HCT116 (cell line): Measurements from ENCODE around the gene MCM8. TPM values are rescaled to one million over a fixed set of nuclear protein-coding genes. Genes with fewer than 3 reads are reported as not detected.

Experiments used
- ATAC-seq: fragments of 200-7000 bp; cut with Tn5 transposase; 2 replicates; pipeline ENCODE4 v1.9.1; 2020; ENCODE audit warnings: mild to moderate bottlenecking, moderate library complexity
- BruUV-seq: library from RNA; stranded (reverse); fragments of 400-500 nt; replicated peaks from 2 replicates; lab custom pipeline; 2021; lab: Mats Ljungman, UMichigan
- CTCF ChIA-PET: fragments of 300-600 bp; sonication (Branson Sonifier 250); formaldehyde crosslinking; loops from one replicate; lab custom pipeline; 2021; ENCODE audit warnings: antibody characterized with exemption; lab: Charles Lee
- POLR2A ChIA-PET: fragments of 300-600, 350-600 bp; sonication (Branson Sonifier 250); formaldehyde crosslinking; loops from one replicate; lab custom pipeline; 2021; ENCODE audit warnings: antibody characterized with exemption; lab: Charles Lee
- RAD21 ChIA-PET, 2 experiments: fragments of 300-600 bp; sonication (Branson Sonifier 250); formaldehyde crosslinking; loops; one replicate each; lab custom pipeline; 2023; ENCODE audit warnings: low total read pairs in 2 of 2; ENCODE audit not compliant: uncharacterized antibody in 2 of 2, unreplicated experiment in 2 of 2, low non-redundant PET in 1 of 2; lab: Charles Lee
- DNase-seq: peaks from one replicate; pipeline ENCODE4 v3.0.0-alpha.2; 2010; ENCODE audit warnings: low read depth, low spot score
- H2AFZ ChIP-seq: fragments of 200-600 bp; shearing (Covaris generic), sonication (generic); 2 replicates; pipeline ENCODE4 v1.6.1; 2017; ENCODE audit warnings: low read depth, mixed run types, mixed read lengths, antibody characterized with exemption, low read length; ENCODE audit not compliant: poor library complexity, severe bottlenecking
- H3K27ac ChIP-seq: 2 replicates; pipeline ENCODE4 v1.5.1; 2012; ENCODE audit warnings: low read depth, low read length
- H3K27me3 ChIP-seq: fragments of 200-600 bp; sonication (generic); 2 replicates; pipeline ENCODE4 v1.6.1; 2016; ENCODE audit warnings: mixed run types, low read length, mixed read lengths; ENCODE audit not compliant: insufficient read depth
- H3K36me3 ChIP-seq, 2 experiments: fragments of 200-500 bp in 1 of 2; fragments of 200-600 bp in 1 of 2; sonication (Bioruptor generic) in 1 of 2; sonication (generic) in 1 of 2; 2 replicates each; pipeline versions ENCODE4 v1.5.1 to v1.6.1; 2014 to 2016; ENCODE audit warnings: low read length in 2 of 2, inconsistent platforms in 1 of 2, mixed read lengths in 1 of 2, mixed run types in 1 of 2; ENCODE audit not compliant: insufficient read depth in 2 of 2, control insufficient read depth in 1 of 2
- H3K4me1 ChIP-seq, 2 experiments: fragments of 200-600 bp in 1 of 2; sonication (generic) in 1 of 2; 2 replicates each; pipeline versions ENCODE4 v1.5.1 to v1.6.1; 2012 to 2017; ENCODE audit warnings: low read length in 2 of 2, inconsistent platforms in 1 of 2, mild to moderate bottlenecking in 1 of 2, mixed read lengths in 1 of 2, mixed run types in 1 of 2, moderate library complexity in 1 of 2; ENCODE audit not compliant: insufficient read depth in 2 of 2, control insufficient read depth in 1 of 2
- H3K4me2 ChIP-seq: fragments of 200-600 bp; sonication (generic); 2 replicates; pipeline ENCODE4 v1.6.1; 2017; ENCODE audit warnings: mixed run types, low read length, mixed read lengths
- H3K4me3 ChIP-seq, 2 experiments: fragments of 200-600 bp in 1 of 2; sonication (generic) in 1 of 2; replicated peaks in 1 of 2; 2 replicates each; pipeline ENCODE4 v1.5.1; 2011 to 2016; ENCODE audit warnings: low read length in 2 of 2, control low read depth in 1 of 2, low read depth in 1 of 2, mild to moderate bottlenecking in 1 of 2, mixed read lengths in 1 of 2, mixed run types in 1 of 2
- H3K79me2 ChIP-seq: fragments of 200-600 bp; sonication (generic); 2 replicates; pipeline ENCODE4 v1.6.1; 2017; ENCODE audit warnings: mild to moderate bottlenecking, mixed run types, low read length, moderate library complexity, mixed read lengths; ENCODE audit not compliant: insufficient read depth
- H3K9ac ChIP-seq: fragments of 200-600 bp; sonication (generic); 2 replicates; pipeline ENCODE4 v1.6.1; 2016; ENCODE audit warnings: low read length, mixed read lengths
- H3K9me2 ChIP-seq: fragments of 200-600 bp; sonication (generic), shearing (Covaris generic); 2 replicates; pipeline ENCODE4 v1.6.1; 2017; ENCODE audit warnings: mixed run types, mild to moderate bottlenecking, moderate library complexity; ENCODE audit not compliant: insufficient read depth
- H3K9me3 ChIP-seq, 2 experiments: fragments of 200-500 bp in 1 of 2; fragments of 200-600 bp in 1 of 2; sonication (Bioruptor generic) in 1 of 2; sonication (generic) in 1 of 2; 2 replicates each; pipeline ENCODE4 v1.6.1; 2014 to 2017; ENCODE audit warnings: low read length in 2 of 2, mixed read lengths in 2 of 2, inconsistent platforms in 1 of 2, low read depth in 1 of 2, mild to moderate bottlenecking in 1 of 2, mixed run types in 1 of 2, moderate library complexity in 1 of 2; ENCODE audit not compliant: control insufficient read depth in 1 of 2, insufficient read depth in 1 of 2
- H4K20me1 ChIP-seq: fragments of 200-600 bp; sonication (generic), shearing (Covaris generic); 2 replicates; pipeline ENCODE4 v1.6.1; 2017; ENCODE audit warnings: mixed run types, mild to moderate bottlenecking, moderate library complexity; ENCODE audit not compliant: insufficient read depth
- EGR1 ChIP-seq: IDR thresholded peaks from 2 replicates; pipeline ENCODE4 v1.6.1; 2012; ENCODE audit warnings: low read depth
- ELF1 ChIP-seq: IDR thresholded peaks from 2 replicates; pipeline ENCODE4 v1.6.1; 2012; ENCODE audit warnings: low read depth, borderline replicate concordance
- EZH2phosphoT487 ChIP-seq: fragments of 200-600 bp; IDR thresholded peaks from 2 replicates; pipeline ENCODE4 v1.6.1; 2018; ENCODE audit warnings: antibody characterized with exemption, borderline replicate concordance
- FOSL1 ChIP-seq: IDR thresholded peaks from 2 replicates; pipeline ENCODE4 v1.6.1; 2012; ENCODE audit warnings: low read depth
- POLR2A ChIP-seq: IDR thresholded peaks from 2 replicates; pipeline ENCODE4 v1.7.0; 2011; ENCODE audit warnings: borderline replicate concordance; ENCODE audit not compliant: insufficient read depth, insufficient read length; ENCODE audit errors: extremely low read depth
- RAD21 ChIP-seq: IDR thresholded peaks from 2 replicates; pipeline ENCODE4 v1.6.1; 2012; ENCODE audit warnings: low read depth, mild to moderate bottlenecking
- SP1 ChIP-seq: IDR thresholded peaks from 2 replicates; pipeline ENCODE4 v1.6.1; 2012; ENCODE audit warnings: low read depth
- SRF ChIP-seq: IDR thresholded peaks from 2 replicates; pipeline ENCODE4 v1.6.1; 2012; ENCODE audit warnings: low read depth
- YY1 ChIP-seq: IDR thresholded peaks from 2 replicates; pipeline ENCODE4 v1.6.1; 2011; ENCODE audit warnings: low read length, low read depth, moderate library complexity, mild to moderate bottlenecking; ENCODE audit not compliant: insufficient replicate concordance; ENCODE audit errors: extremely low read depth
- intact Hi-C: fragments of 100-400 bp; cut with micrococcal nuclease; formaldehyde crosslinking; loops from 2 replicates; pipeline ENCODE4 v1.10.0; 2022
- total RNA-seq: library from RNA; stranded (reverse); gene quantifications from one replicate; pipeline ENCODE4 v1.2.1, GENCODE V29; 2021; ENCODE audit not compliant: unreplicated experiment
- TF ChIP-seq, protein P1 (sequence below): IDR thresholded peaks from 2 replicates; pipeline ENCODE4 v1.6.1; 2012
- TF ChIP-seq, protein P2 (sequence below): IDR thresholded peaks from 2 replicates; pipeline ENCODE4 v1.6.1; 2012; ENCODE audit warnings: low read depth
- TF ChIP-seq, protein P3 (sequence below): IDR thresholded peaks from 2 replicates; pipeline ENCODE4 v1.6.1; 2012

MCM8 gene
- total RNA-seq, 1 experiment from 2014 or later, result 21.9 TPM

DNA sequence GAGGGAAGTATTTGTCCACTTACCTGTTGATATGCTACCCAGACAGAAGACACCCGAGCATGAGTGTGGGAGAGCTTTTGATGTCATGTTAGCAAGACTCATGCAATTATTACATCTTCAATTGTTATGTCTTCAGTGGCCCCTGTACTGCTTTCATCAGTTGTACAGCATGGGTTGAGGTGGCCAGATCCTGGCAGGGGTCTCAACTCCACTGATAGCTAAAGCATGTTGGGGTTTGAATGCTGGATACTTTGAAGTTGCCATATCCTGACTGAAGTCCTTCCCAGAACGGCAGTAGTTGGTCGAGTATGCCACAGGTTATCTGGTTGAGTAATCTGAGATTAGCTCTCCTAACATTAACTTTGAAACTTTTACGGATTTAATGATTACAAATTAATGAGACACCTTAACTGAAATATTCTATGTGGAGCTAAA, 56.7 kb downstream of the MCM8 start:
- ChIA-PET CTCF (no interaction called here), POLR2A (no interaction called here), RAD21 (no interaction called here)
- intact Hi-C loops, result no loop called here
- no peaks in the 10 kb centered on the region for H3K9me3 ChIP-seq
- H3K9me2 ChIP-seq, result no peaks in the 10 kb centered on the region
- no peak for DNase-seq
- TF ChIP-seq, protein P1, sequence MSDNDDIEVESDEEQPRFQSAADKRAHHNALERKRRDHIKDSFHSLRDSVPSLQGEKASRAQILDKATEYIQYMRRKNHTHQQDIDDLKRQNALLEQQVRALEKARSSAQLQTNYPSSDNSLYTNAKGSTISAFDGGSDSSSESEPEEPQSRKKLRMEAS, result no peak
- TF ChIP-seq EGR1, result no peak
- no peak overlapping the region for H3K27ac ChIP-seq
- peak overlapping the region; percentile 71 to 73 for H3K4me3 ChIP-seq
- H3K79me2 ChIP-seq, result peaks cover 54% of the 10 kb centered on the region
- no peak overlapping the region for H2AFZ ChIP-seq
- H3K27me3 ChIP-seq, result no peaks in the 10 kb centered on the region
- peak overlapping the region; percentile 88 for H3K9ac ChIP-seq
- peaks cover 21 to 22% of the 10 kb centered on the region in 2 experiments; a peak in 3 of 4 replicates for H3K36me3 ChIP-seq
- TSS peak; percentile 50 for BruUV-seq
- H4K20me1 ChIP-seq, result no peaks in the 10 kb centered on the region; the same call in 1 of the 2 replicates
- H3K4me1 ChIP-seq, result peaks cover 11 to 18% of the 10 kb centered on the region in 2 experiments
- ATAC-seq, result no peak
- H3K4me2 ChIP-seq, result peak overlapping the region; percentile 79

DNA sequence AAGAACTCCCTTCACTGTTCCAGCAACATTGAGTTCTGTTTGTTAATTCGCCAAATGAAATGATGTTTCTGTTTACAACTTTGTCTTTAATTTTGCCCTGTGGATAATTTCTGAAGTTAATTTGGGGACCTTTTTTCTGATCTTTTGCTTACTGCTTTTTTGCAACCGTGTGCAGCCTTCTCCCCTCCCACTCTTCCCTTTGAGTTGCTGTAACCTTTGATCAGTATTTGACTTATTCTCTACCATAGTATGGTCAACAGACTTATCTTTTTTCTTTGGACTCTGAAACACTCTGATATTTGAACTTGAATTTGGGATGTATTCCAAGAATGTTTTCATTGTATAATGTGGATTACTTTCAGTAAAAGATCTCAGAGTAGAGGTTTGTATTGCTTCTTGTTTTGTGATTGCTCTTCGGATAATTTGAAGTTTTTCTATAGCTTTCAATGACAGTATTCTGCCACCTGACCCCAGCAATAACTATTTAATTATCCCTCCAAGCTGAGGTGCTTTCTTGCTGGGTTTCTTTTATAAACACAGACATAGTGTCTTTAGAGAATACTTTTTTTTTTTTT, 57.2 kb downstream of the MCM8 start:
- H3K27me3 ChIP-seq, result no peaks in the 10 kb centered on the region
- H3K36me3 ChIP-seq, result peaks cover 23 to 27% of the 10 kb centered on the region in 2 experiments; a peak in 3 of 4 replicates
- DNase-seq, result no peak
- no peaks in the 10 kb centered on the region for H3K9me3 ChIP-seq
- H3K9ac ChIP-seq, result peak overlapping the region; percentile 88
- no TSS peak for BruUV-seq
- CTCF ChIA-PET, result no interaction called here
- POLR2A ChIA-PET, result no interaction called here
- peak overlapping the region; percentile 71 to 73 for H3K4me3 ChIP-seq
- no peak overlapping the region for H3K27ac ChIP-seq
- peak overlapping the region; percentile 79 for H3K4me2 ChIP-seq
- ATAC-seq, result no peak
- RAD21 ChIA-PET, result no interaction called here
- intact Hi-C loops, result no loop called here
- H3K9me2 ChIP-seq, result no peaks in the 10 kb centered on the region
- H2AFZ ChIP-seq, result no peak overlapping the region
- H3K4me1 ChIP-seq, result peaks cover 11 to 18% of the 10 kb centered on the region in 2 experiments
- H4K20me1 ChIP-seq, result no peaks in the 10 kb centered on the region; the same call in 1 of the 2 replicates
- TF ChIP-seq RAD21 (no peak), SRF (no peak), POLR2A (no peak), SP1 (no peak), ELF1 (no peak), YY1 (no peak), FOSL1 (no peak), EZH2phosphoT487 (no peak), EGR1 (no peak)
- TF ChIP-seq, protein P2, sequence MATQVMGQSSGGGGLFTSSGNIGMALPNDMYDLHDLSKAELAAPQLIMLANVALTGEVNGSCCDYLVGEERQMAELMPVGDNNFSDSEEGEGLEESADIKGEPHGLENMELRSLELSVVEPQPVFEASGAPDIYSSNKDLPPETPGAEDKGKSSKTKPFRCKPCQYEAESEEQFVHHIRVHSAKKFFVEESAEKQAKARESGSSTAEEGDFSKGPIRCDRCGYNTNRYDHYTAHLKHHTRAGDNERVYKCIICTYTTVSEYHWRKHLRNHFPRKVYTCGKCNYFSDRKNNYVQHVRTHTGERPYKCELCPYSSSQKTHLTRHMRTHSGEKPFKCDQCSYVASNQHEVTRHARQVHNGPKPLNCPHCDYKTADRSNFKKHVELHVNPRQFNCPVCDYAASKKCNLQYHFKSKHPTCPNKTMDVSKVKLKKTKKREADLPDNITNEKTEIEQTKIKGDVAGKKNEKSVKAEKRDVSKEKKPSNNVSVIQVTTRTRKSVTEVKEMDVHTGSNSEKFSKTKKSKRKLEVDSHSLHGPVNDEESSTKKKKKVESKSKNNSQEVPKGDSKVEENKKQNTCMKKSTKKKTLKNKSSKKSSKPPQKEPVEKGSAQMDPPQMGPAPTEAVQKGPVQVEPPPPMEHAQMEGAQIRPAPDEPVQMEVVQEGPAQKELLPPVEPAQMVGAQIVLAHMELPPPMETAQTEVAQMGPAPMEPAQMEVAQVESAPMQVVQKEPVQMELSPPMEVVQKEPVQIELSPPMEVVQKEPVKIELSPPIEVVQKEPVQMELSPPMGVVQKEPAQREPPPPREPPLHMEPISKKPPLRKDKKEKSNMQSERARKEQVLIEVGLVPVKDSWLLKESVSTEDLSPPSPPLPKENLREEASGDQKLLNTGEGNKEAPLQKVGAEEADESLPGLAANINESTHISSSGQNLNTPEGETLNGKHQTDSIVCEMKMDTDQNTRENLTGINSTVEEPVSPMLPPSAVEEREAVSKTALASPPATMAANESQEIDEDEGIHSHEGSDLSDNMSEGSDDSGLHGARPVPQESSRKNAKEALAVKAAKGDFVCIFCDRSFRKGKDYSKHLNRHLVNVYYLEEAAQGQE, result no peak
- TF ChIP-seq, protein P1, result no peak
- TF ChIP-seq, protein P3, sequence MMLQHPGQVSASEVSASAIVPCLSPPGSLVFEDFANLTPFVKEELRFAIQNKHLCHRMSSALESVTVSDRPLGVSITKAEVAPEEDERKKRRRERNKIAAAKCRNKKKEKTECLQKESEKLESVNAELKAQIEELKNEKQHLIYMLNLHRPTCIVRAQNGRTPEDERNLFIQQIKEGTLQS, result no peak
- peaks cover 57% of the 10 kb centered on the region for H3K79me2 ChIP-seq
